HEK293 (cell line): ENCODE measurements around the gene FAM107A.
A peak's percentile ranks its signal among the peaks of the same experiment; 100 is the strongest.
"Not testable (repeated sequence)": the region's sequence is repeated elsewhere in the genome, so short reads cannot be mapped to it uniquely, and the experiment has no call there.

Experiments used
- CTCF ChIA-PET: fragments of 350-600 bp; formaldehyde crosslinking; extraction: SDS; loops from one replicate; lab custom pipeline; 2021; ENCODE audit warnings: antibody characterized with exemption; lab: Yijun Ruan, JAX
- POLR2A ChIA-PET: fragments of 300-600 bp; formaldehyde crosslinking; extraction: SDS; loops from one replicate; lab custom pipeline; 2020; ENCODE audit warnings: antibody characterized with exemption, inconsistent platforms; lab: Yijun Ruan, JAX
- H3K27ac ChIP-seq: fragments of 200-500 bp; sonication (Bioruptor generic); 2 replicates; pipeline ENCODE4 v1.5.1; 2014; ENCODE audit warnings: low read depth, low read length, control low read depth, inconsistent platforms; ENCODE audit errors: extremely low read depth
- H3K36me3 ChIP-seq, 2 experiments: fragments of 200-500 bp in 1 of 2; sonication (Bioruptor generic) in 1 of 2; 1 replicate in 1 of 2; 2 replicates in 1 of 2; pipeline ENCODE4 v1.5.1; 2014 to 2017; ENCODE audit warnings: inconsistent platforms in 2 of 2, low read length in 2 of 2; ENCODE audit not compliant: control insufficient read depth in 2 of 2, insufficient read depth in 1 of 2
- H3K4me1 ChIP-seq: fragments of 200-500 bp; sonication (Bioruptor generic); 2 replicates; pipeline ENCODE4 v1.5.1; 2014; ENCODE audit warnings: mild to moderate bottlenecking, low read length, inconsistent platforms; ENCODE audit not compliant: control insufficient read depth, insufficient read depth
- H3K4me3 ChIP-seq: 2 replicates; pipeline ENCODE4 v1.5.1; 2011; ENCODE audit warnings: low read depth, mild to moderate bottlenecking, control low read depth, low read length, moderate library complexity
- H3K9me3 ChIP-seq: fragments of 200-500 bp; sonication (Bioruptor generic); 2 replicates; pipeline ENCODE4 v1.5.1; 2014; ENCODE audit warnings: low read depth, low read length, inconsistent platforms; ENCODE audit not compliant: control insufficient read depth, insufficient read depth
- HOXA7 ChIP-seq: sonication (generic); formaldehyde crosslinking; IDR thresholded peaks from 2 replicates; pipeline ENCODE4 v1.8.1; 2022; ENCODE audit warnings: missing genetic modification reagents, borderline replicate concordance
- KLF8 ChIP-seq: fragments of 450-650 bp; formaldehyde crosslinking; IDR thresholded peaks from 2 replicates; pipeline ENCODE4 v1.5.1; 2016; ENCODE audit warnings: missing biosample characterization, missing genetic modification characterization
- SETDB1 ChIP-seq: IDR thresholded peaks from one replicate; pipeline ENCODE4 v1.6.1; 2017; ENCODE audit warnings: mild to moderate bottlenecking, low read length, moderate library complexity, mixed read lengths; ENCODE audit not compliant: insufficient read length
- SP2 ChIP-seq: fragments of 450-650 bp; formaldehyde crosslinking; IDR thresholded peaks from 2 replicates; pipeline ENCODE4 v1.5.1; 2016; ENCODE audit warnings: missing biosample characterization, missing genetic modification characterization
- TRIM28 ChIP-seq: IDR thresholded peaks from 2 replicates; pipeline ENCODE4 v1.6.1; 2011; ENCODE audit warnings: low read length, control low read depth, borderline replicate concordance
- ZBTB21 ChIP-seq: fragments of 450-650 bp; formaldehyde crosslinking; IDR thresholded peaks from 2 replicates; pipeline ENCODE4 v1.5.1; 2017; ENCODE audit warnings: missing biosample characterization, missing genetic modification characterization
- ZBTB8A ChIP-seq: fragments of 450-650 bp; formaldehyde crosslinking; IDR thresholded peaks from 2 replicates; pipeline ENCODE4 v1.5.1; 2016; ENCODE audit warnings: missing biosample characterization, missing genetic modification characterization
- ZIC2 ChIP-seq: fragments of 450-650 bp; formaldehyde crosslinking; IDR thresholded peaks from 2 replicates; pipeline ENCODE4 v1.5.1; 2016; ENCODE audit warnings: missing biosample characterization, missing genetic modification characterization
- ZNF157 ChIP-seq: fragments of 450-650 bp; formaldehyde crosslinking; IDR thresholded peaks from 2 replicates; pipeline ENCODE4 v1.5.1; 2016; ENCODE audit warnings: missing biosample characterization, missing genetic modification characterization
- ZNF2 ChIP-seq: fragments of 450-650 bp; formaldehyde crosslinking; IDR thresholded peaks from 2 replicates; pipeline ENCODE4 v1.5.1; 2016; ENCODE audit warnings: missing biosample characterization, missing genetic modification characterization
- ZNF221 ChIP-seq: fragments of 450-650 bp; formaldehyde crosslinking; IDR thresholded peaks from 2 replicates; pipeline ENCODE4 v1.5.1; 2017; ENCODE audit warnings: missing biosample characterization, missing genetic modification characterization, borderline replicate concordance
- ZNF223 ChIP-seq: fragments of 450-650 bp; formaldehyde crosslinking; IDR thresholded peaks from 2 replicates; pipeline ENCODE4 v1.5.1; 2016; ENCODE audit warnings: missing biosample characterization, missing genetic modification characterization
- ZNF239 ChIP-seq: fragments of 450-650 bp; formaldehyde crosslinking; IDR thresholded peaks from 2 replicates; pipeline ENCODE4 v1.5.1; 2016; ENCODE audit warnings: missing biosample characterization, missing genetic modification characterization
- ZNF266 ChIP-seq: fragments of 450-650 bp; formaldehyde crosslinking; IDR thresholded peaks from 2 replicates; pipeline ENCODE4 v1.5.1; 2016; ENCODE audit warnings: missing biosample characterization, missing genetic modification characterization, low read depth
- ZNF302 ChIP-seq: fragments of 450-650 bp; formaldehyde crosslinking; IDR thresholded peaks from 2 replicates; pipeline ENCODE4 v1.5.1; 2016; ENCODE audit warnings: missing biosample characterization, missing genetic modification characterization, low read depth
- ZNF394 ChIP-seq: fragments of 450-650 bp; formaldehyde crosslinking; IDR thresholded peaks from 2 replicates; pipeline ENCODE4 v1.5.1; 2016; ENCODE audit warnings: missing biosample characterization, missing genetic modification characterization, mild to moderate bottlenecking, moderate library complexity, borderline replicate concordance
- ZNF404 ChIP-seq: fragments of 450-650 bp; formaldehyde crosslinking; IDR thresholded peaks from 2 replicates; pipeline ENCODE4 v1.5.1; 2017; ENCODE audit warnings: missing biosample characterization, missing genetic modification characterization
- ZNF514 ChIP-seq: fragments of 450-650 bp; formaldehyde crosslinking; IDR thresholded peaks from 2 replicates; pipeline ENCODE4 v1.5.1; 2016; ENCODE audit warnings: missing biosample characterization, missing genetic modification characterization
- ZNF549 ChIP-seq: fragments of 450-650 bp; IDR thresholded peaks from 2 replicates; pipeline ENCODE4 v1.5.1; 2018; ENCODE audit warnings: missing biosample characterization, missing genetic modification characterization, mild to moderate bottlenecking, inconsistent platforms, moderate library complexity
- ZNF596 ChIP-seq: fragments of 450-650 bp; IDR thresholded peaks from 2 replicates; pipeline ENCODE4 v1.5.0; 2018; ENCODE audit warnings: missing biosample characterization, mild to moderate bottlenecking, missing genetic modification characterization, moderate library complexity
- ZNF621 ChIP-seq: fragments of 450-650 bp; formaldehyde crosslinking; IDR thresholded peaks from 2 replicates; pipeline ENCODE4 v1.5.1; 2017; ENCODE audit warnings: missing biosample characterization, missing genetic modification characterization
- ZNF660 ChIP-seq: fragments of 450-650 bp; IDR thresholded peaks from 2 replicates; pipeline ENCODE4 v1.5.1; 2018; ENCODE audit warnings: missing biosample characterization, mild to moderate bottlenecking, missing genetic modification characterization
- ZNF777 ChIP-seq: fragments of 450-650 bp; formaldehyde crosslinking; IDR thresholded peaks from 2 replicates; pipeline ENCODE4 v1.5.1; 2017; ENCODE audit warnings: missing biosample characterization, missing genetic modification characterization, borderline replicate concordance
- ZSCAN16 ChIP-seq: fragments of 450-650 bp; formaldehyde crosslinking; IDR thresholded peaks from 2 replicates; pipeline ENCODE4 v1.5.1; 2016; ENCODE audit warnings: missing biosample characterization, missing genetic modification characterization
- TF ChIP-seq, protein P1 (sequence below): fragments of 450-650 bp; formaldehyde crosslinking; IDR thresholded peaks from 2 replicates; pipeline ENCODE4 v1.5.1; 2016; ENCODE audit warnings: missing biosample characterization, missing genetic modification characterization
- TF ChIP-seq, protein P2 (sequence below): fragments of 450-650 bp; formaldehyde crosslinking; IDR thresholded peaks from 2 replicates; pipeline ENCODE4 v1.5.1; 2016; ENCODE audit warnings: missing biosample characterization, missing genetic modification characterization
- TF ChIP-seq, protein P3 (sequence below): IDR thresholded peaks from 2 replicates; pipeline ENCODE4 v1.6.1; 2011; ENCODE audit warnings: mild to moderate bottlenecking, low read depth, low read length, borderline replicate concordance
- TF ChIP-seq, protein P4 (sequence below): fragments of 450-650 bp; IDR thresholded peaks from 2 replicates; pipeline ENCODE4 v1.5.1; 2018; ENCODE audit warnings: missing biosample characterization, missing genetic modification characterization
- TF ChIP-seq, protein P5 (sequence below): fragments of 450-650 bp; formaldehyde crosslinking; IDR thresholded peaks from 2 replicates; pipeline ENCODE4; 2016; ENCODE audit warnings: missing biosample characterization, missing genetic modification characterization

FAM107A gene

DNA sequence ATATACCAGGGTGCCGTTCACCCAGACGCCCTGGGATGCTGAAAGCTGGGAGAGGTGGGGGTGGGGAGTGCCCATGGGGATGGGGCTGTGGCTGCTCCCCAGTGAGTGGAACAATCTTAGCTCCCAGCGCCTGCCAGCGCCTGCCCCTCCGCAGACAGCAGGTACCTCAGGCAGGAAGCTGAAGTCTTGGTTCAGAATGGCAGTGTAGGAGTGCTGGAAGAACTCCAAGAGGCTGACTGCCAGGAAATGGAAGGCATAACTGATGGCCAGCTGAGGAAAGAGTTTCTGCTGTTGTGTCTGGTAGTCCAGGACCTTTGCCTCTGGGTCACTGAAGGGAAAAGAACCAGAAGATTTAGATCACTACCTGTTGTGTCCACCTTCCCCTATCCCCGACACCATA, 48.6 kb downstream of the FAM107A start (continued):
- TF ChIP-seq, protein P1, sequence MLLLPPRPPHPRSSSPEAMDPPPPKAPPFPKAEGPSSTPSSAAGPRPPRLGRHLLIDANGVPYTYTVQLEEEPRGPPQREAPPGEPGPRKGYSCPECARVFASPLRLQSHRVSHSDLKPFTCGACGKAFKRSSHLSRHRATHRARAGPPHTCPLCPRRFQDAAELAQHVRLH (tag by site-specific recombination), result no peak
- TF ChIP-seq ZIC2 (tag by site-specific recombination), result peak; percentile 73
- TF ChIP-seq ZNF404 (tag by site-specific recombination), result no peak

DNA sequence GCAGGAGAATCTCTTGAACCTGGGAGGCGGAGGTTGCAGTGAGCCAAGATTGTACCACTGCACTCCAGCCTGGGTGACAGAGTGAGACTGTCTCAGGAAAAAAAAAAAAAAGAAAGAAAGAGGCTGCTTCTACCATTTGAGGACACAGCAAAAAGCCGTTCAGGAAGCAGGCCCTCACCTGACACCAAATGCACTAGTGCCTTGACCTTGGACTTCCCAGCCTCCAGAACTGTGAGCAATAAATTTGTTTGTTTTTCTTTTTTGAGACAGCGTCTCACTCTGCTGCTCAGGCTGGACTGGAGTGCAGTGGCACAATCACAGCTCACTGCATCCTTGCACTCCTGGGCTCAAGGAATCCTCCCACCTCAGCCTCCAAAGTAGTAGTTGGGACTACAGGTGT, 49.8 kb downstream of the FAM107A start:
- not testable (repeated sequence) for H3K36me3 ChIP-seq, H3K4me1 ChIP-seq, H3K9me3 ChIP-seq, H3K4me3 ChIP-seq, H3K27ac ChIP-seq
- CTCF ChIA-PET, result interaction anchor here (1.2 to 1.7 kb wide), 2 partner anchors 8 to 36 kb away, joined by 3 to 4 read pairs; no protein-coding TSS in a partner anchor
- POLR2A ChIA-PET, result interaction anchor here (1.1 kb wide), 1 partner anchor 34 kb away, joined by 3 read pairs; no protein-coding TSS in a partner anchor
- TF ChIP-seq ZNF266 (tag by site-specific recombination), result 0 out of 2 replicates have a peak, but pooled peaks have one; percentile 39

DNA sequence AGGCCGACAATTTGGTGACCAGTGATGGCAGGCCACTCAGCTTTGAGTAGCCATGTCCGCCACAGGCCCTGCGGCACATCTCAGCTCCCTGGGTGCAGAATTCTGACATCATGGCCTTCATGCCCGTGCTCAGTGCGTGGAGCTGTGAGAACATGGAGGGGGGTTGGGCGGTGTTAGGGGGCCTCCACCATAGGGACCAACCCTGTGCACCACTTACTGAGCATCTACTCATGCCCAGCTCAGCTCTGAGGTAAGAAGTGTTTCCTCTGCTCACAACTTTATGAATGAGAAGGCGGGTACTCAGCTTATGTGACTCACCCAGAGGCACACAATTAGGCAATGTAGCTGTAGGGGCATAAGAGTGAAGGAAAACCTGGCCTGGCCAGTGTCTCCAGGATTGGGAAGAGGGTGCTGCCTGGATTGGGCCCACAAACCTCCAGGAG, 50.7 kb downstream of the FAM107A start:
- H3K4me3 ChIP-seq, result no peak overlapping the region
- POLR2A ChIA-PET, result interaction anchor here (1.1 kb wide), 1 partner anchor 33 kb away, joined by 3 read pairs; no protein-coding TSS in a partner anchor
- TF ChIP-seq HOXA7 (CRISPR knock-in tag), result no peak
- TF ChIP-seq SP2, result no peak
- TF ChIP-seq, protein P2, sequence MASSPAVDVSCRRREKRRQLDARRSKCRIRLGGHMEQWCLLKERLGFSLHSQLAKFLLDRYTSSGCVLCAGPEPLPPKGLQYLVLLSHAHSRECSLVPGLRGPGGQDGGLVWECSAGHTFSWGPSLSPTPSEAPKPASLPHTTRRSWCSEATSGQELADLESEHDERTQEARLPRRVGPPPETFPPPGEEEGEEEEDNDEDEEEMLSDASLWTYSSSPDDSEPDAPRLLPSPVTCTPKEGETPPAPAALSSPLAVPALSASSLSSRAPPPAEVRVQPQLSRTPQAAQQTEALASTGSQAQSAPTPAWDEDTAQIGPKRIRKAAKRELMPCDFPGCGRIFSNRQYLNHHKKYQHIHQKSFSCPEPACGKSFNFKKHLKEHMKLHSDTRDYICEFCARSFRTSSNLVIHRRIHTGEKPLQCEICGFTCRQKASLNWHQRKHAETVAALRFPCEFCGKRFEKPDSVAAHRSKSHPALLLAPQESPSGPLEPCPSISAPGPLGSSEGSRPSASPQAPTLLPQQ, result peak; percentile 69
- no peak for TF ChIP-seq ZNF239 (tag by site-specific recombination)
- TF ChIP-seq ZNF394 (tag by site-specific recombination), result no peak
- TF ChIP-seq ZNF302 (tag by site-specific recombination), result no peak
- TF ChIP-seq ZNF157, result no peak
- TF ChIP-seq ZBTB21 (tag by site-specific recombination), result 0 out of 2 replicates have a peak, but pooled peaks have one; percentile 46
- no peak for TF ChIP-seq KLF8 (tag by site-specific recombination)
- TF ChIP-seq, protein P3, sequence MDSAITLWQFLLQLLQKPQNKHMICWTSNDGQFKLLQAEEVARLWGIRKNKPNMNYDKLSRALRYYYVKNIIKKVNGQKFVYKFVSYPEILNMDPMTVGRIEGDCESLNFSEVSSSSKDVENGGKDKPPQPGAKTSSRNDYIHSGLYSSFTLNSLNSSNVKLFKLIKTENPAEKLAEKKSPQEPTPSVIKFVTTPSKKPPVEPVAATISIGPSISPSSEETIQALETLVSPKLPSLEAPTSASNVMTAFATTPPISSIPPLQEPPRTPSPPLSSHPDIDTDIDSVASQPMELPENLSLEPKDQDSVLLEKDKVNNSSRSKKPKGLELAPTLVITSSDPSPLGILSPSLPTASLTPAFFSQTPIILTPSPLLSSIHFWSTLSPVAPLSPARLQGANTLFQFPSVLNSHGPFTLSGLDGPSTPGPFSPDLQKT, result no peak
- TF ChIP-seq, protein P4, sequence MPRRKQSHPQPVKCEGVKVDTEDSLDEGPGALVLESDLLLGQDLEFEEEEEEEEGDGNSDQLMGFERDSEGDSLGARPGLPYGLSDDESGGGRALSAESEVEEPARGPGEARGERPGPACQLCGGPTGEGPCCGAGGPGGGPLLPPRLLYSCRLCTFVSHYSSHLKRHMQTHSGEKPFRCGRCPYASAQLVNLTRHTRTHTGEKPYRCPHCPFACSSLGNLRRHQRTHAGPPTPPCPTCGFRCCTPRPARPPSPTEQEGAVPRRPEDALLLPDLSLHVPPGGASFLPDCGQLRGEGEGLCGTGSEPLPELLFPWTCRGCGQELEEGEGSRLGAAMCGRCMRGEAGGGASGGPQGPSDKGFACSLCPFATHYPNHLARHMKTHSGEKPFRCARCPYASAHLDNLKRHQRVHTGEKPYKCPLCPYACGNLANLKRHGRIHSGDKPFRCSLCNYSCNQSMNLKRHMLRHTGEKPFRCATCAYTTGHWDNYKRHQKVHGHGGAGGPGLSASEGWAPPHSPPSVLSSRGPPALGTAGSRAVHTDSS (tag by site-specific recombination), result no peak
- no peak for TF ChIP-seq ZNF549 (tag by site-specific recombination)
- TF ChIP-seq ZNF660, result peak; percentile 72; the same call in 1 of the 2 replicates
- TF ChIP-seq ZNF2 (tag by site-specific recombination), result no peak
- TF ChIP-seq ZNF514 (tag by site-specific recombination), result no peak
- TF ChIP-seq ZNF777 (tag by site-specific recombination), result no peak
- no peak for TF ChIP-seq ZNF596 (tag by site-specific recombination)
- no peak for TF ChIP-seq TRIM28
- TF ChIP-seq ZNF223 (tag by site-specific recombination), result no peak
- TF ChIP-seq SETDB1, result no peak
- no peak for TF ChIP-seq ZNF621
- TF ChIP-seq, protein P5, sequence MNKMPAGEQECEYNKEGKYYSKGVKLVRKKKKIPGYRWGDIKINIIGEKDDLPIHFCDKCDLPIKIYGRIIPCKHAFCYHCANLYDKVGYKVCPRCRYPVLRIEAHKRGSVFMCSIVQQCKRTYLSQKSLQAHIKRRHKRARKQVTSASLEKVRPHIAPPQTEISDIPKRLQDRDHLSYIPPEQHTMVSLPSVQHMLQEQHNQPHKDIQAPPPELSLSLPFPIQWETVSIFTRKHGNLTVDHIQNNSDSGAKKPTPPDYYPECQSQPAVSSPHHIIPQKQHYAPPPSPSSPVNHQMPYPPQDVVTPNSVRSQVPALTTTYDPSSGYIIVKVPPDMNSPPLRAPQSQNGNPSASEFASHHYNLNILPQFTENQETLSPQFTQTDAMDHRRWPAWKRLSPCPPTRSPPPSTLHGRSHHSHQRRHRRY, result no peak
- TF ChIP-seq ZNF221 (tag by site-specific recombination), result no peak
- TF ChIP-seq ZSCAN16 (tag by site-specific recombination), result no peak
- peak; percentile 19; the same call in 1 of the 2 replicates for TF ChIP-seq ZIC2 (tag by site-specific recombination)
- TF ChIP-seq ZBTB8A (tag by site-specific recombination), result no peak

More for the DNA sequence above, 50.7 kb downstream of the FAM107A start:
- H3K9me3 ChIP-seq, result no peaks in the 10 kb centered on the region
- no peak overlapping the region for H3K27ac ChIP-seq
- H3K4me1 ChIP-seq, result no peaks in the 10 kb centered on the region; the same call in 1 of the 2 replicates
- CTCF ChIA-PET, result interaction anchor here (0.6 to 0.7 kb wide), 2 partner anchors 32 to 221 kb away, joined by 3 read pairs; partner anchors contain the start of gene RPP14
- no peaks in the 10 kb centered on the region for H3K36me3 ChIP-seq
